Activated naive CD4-positive, alpha-beta T cell treated with Interleukin-2 at 50 U/mL for 16 hours (primary cell): ENCODE results near the gene SIX2.

Experiments
- DNase-seq: peaks from one replicate; pipeline ENCODE4 v3.0.0-alpha.2; 2020

Gene SIX2

DNA sequence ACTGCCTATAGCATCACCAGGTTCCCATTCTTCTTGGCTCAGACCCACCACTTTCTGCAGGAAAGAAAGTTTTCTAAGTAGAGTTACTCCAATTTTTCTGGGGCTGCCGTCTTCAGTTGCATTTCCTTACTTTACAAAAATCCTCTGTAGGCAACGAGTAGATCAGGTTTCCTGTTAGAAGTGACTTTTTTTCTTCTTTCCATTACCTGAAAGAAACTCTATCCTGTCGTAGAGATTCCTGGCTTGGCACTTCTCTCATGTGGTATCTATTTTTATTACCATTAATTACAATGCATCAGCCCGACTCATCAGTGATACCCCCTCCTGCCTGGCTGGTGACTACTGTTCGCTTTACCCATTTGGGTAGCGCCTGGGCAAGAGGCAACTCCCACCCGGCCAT is 5.6 kb upstream of the SIX2 start:
- no peak for DNase-seq

DNA sequence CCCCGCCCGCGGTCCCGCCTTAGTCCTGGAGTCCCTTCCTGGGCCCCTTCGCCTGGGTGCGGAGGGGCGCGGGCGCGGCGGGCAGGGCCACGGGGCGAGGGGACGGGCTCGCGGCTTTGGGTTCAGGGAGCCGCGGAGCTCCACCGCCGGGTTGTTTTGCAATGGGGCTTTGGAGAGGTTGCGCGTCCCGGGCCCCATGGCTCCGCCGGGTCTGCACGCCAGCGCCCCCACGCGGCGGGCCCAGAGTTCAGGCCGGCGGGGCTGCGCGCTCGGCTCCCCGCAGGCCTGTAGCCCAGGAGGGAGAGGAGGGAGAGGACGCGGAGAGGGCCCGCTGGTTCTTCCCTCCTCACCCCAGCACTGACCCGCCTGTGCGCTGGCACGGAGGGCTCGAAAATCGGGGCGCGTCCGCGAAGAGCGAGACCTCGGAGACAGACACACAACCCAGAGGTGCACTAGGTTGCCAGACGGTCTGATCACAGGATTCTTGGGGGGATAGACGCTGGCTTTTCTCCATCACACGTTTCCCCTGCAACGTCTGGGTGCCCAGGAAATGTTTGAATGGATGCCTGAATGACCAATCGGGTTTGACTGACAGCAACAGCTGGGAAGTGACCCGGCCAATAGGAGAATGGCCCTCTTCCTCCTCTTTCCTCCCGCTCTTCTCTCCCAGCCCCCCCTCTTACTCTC is 4.9 kb upstream of the SIX2 start:
- no peak for DNase-seq

DNA sequence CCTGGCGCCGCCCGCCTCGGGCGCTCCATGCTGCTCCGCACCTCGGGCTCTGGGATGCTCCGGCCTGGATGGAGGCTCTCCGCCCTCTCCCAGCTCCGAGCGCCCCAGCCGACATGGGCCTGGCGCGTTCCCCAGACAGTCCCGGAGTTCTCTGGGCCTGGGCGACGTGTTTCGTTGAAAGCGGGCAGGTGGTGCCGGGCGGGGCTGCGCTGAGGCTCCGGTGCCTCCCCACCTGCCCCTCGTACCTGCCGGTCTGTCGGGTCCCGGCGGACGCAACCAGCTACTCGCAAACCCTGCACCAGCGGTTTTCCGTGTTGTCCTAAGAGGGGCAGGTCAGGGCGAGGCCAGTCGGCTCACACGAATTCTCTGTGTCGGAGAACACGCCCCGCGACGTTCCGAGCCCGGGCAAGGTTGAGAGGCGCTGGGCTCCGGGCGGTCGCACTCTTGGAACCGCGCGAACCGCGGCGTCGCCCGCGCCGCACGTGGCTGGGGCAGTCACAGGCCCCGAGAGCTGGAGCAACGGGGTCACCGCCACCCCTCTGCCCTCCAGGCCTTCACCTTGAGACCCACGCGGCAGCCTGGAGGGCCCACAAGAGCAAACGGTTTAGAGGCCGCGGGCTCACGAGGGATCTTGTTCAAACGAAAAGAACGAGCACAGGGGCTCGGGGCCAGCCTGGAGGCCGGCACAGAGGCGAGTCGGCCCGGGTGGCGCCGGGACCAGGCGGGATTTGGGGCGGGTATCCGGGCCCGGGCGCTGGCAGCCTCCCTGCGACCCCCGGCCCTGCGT is 4.2 kb upstream of the SIX2 start:
- no peak for DNase-seq

DNA sequence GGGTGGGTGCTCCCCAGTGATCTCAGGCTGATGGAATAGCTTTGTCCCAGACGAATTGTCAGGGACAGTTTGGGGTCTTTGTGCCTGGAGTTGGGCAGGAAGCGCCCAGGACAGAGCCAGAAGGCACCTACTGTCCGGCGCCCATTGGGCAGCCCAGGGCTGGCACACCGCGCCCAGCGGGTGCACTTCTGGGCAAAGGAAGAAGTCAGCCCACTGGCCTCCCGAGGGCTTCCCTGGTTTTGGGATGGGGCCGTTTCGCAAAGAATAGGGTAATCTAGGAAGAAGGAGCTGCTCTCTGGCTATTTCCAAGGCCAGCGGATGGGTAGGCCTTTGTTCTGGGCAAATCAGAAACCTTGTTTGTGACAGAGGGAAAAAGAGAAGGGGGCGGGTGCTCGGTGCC is 3.5 kb upstream of the SIX2 start:
- DNase-seq, result no peak

DNA sequence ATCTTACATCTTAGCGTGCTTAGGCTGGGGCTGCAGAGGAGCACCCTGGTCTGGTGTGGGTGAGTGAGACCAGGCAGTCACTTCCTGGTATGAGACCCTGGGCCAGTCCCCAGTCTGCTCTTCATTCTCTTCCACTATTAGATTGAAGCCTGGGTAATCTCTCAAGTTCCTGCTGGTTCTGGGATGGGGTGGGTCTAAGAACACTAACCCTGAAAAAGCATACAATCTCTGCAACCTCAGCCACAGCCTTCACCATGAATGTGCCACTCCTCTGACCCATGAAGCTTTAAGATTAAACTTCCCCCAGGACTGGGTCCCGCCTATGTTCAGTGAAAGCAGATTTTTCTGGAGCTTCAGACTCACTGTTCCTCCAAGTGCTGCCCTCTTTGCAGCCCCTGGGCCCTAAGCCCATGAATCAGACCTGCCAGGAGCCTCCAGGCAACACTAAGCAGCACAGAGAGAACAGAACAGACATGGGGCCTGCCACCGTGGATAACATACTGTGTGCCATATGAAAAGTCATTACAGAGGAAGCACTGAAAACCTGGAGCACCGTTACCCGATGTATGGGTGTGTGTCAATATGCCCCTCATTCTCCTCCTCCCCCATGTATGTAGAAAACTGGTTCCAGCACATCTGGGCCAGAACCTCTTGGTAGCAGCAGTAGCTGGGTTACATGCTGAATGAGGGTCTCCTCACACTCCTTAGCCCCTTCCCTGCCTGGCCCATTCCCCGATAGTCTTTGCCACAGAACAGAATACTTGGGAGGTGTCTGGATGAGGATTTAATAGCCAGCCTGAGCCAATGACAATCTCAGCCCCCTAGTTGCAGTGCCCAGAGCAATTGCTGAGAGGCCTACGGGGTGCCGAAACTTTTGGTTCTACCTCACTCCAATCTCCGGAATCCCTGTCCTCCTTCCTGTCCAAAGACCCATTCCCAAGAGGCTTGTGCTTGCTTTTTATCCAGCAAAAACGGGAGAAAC is 2.7 kb upstream of the SIX2 start:
- DNase-seq, result no peak

DNA sequence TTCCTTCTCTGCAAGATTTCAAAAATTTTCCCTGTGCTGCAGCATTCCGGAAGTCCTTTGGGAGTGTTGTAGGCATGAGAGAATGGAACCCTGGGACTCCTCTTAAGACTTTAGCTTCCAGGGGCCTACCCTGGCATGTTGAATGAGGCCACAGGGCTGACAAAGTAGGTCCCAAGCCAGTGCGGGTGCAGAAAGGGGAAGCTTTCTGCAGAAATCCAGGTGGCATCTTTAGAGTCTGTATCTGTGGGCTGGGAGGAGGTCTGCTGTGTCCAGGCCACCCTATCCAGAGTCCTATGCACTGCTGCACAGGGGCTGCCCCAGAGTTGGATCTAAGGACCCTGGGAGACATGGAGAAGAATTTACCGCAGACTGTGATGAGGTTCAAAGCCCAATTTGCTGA is 1.9 kb upstream of the SIX2 start:
- DNase-seq, result no peak

DNA sequence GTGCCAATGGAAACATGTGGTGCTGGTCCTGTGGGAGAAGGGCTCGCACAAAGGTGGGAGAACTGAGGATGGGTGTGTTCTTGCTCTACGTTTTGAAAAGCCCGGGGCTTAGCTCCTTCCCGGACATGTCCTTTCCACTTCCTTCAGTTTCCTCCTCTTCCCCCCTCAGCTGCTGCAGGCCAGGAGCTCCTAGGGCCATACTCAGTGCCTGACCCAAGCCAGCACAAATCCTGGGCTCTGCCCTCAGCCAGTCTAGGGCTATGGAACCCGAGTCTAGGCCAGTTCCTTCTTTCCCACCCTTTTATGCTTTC is 1.4 kb upstream of the SIX2 start:
- no peak for DNase-seq

DNA sequence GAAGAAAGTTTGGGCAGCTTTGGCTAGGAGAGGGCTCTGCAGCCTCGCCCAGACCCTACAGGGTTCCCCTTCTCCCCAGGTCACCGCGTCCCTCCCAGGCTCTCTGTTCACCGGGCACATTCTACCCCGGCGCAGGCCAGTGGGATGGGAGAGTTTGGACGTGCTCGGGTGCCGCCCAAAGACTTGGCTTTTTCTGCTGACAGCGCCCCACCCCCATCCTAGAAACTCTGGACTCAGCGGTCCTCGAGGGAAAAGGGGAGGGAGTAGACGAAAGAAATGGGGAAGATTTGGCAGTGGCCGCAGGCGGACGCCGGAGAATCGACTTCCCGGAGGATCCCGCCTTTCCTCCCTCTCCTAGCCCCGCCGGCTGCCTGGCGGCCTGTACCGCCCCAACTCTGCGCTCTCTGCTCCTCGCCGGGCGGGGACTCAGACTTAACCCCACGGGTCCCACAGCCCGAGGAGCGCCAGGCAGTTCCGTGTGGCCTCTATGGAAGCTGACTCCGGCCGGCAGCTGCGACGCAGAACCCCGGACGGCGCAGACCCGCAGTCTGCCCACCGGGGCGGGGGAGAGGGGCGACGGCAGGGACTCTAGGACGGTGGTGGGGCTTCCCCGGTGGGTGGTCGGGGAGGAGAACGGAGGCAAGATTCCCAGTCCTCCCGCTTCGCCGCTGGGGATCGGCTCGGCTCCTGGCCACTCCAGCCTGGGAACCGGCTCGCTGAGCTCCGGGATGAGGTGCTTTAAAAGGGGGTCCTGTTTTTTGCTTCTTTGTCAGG is 863 bp upstream of the SIX2 start:
- no peak for DNase-seq

DNA sequence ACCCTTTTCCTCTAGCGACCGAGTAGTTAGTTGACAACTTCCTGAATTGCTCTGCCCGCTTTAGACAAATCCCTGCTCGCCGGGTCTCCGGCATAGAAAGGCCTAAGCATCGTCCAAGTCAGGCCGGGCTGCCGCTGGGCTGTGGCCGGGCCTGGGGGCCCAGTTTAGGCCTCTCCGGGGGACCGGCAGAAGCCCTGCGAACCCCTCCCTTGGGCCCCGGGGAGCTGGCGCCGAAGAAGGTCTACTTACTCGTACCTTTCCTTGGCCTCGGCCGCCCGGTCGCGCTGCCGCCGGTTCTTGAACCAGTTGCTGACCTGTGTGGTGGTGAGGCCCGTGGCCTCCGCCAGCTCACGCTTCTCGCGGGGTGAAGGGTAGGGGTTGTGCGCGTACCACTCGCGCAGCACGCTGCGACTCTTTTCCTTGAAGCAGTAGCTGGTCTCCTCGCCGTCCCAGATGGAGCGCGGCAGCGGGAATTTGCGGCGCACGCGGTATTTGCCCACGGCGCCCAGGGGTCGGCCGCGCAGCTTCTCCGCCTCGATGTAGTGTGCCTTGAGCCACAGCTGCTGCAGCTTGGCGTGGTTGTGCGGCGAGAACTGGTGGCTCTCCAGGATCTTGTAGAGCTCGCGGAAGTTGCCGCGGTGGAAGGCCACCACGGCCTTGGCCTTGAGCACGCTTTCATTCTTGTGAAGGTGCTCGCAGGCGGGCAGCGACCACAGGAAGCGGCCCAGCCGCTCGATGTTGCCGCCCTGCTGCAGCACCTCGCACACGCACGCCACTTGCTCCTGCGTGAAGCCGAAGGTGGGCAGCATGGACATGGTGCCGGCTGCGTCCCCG is 739 bp downstream of the SIX2 start:
- no peak for DNase-seq

DNA sequence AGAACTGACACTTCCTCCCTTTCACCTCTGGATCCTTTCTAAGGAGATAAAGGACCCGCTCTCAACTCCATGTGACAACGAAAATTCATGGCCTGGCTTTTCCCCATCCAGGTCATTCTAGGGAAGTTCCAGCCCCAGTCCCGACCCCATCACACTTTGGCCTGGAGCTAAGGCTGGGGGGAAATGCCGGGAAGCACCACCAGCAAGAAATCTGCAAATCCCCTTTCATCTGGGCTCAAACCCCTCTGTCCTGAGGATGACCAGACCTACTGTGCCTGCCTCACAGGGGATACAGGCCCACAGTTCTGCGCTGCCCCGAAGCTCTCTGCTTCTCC is 1.3 kb downstream of the SIX2 start:
- DNase-seq, result no peak

DNA sequence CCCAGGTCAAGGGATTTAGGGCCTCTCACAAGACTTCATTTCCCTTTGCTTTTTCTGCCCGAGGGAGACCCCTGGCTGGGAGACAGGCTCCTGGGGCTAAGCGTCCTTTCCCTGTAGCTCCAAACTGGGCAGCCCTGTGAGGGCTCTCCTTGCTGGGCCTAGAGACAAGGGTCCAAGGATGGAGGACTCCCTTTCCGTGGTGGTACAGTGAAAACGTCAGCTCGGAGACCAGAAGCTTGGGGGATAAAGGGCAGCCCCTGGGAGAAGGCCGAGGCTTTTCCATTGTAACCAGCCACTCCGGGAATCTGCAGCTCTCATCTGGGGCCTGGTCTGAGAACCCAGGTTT is 2.3 kb downstream of the SIX2 start:
- DNase-seq, result no peak

DNA sequence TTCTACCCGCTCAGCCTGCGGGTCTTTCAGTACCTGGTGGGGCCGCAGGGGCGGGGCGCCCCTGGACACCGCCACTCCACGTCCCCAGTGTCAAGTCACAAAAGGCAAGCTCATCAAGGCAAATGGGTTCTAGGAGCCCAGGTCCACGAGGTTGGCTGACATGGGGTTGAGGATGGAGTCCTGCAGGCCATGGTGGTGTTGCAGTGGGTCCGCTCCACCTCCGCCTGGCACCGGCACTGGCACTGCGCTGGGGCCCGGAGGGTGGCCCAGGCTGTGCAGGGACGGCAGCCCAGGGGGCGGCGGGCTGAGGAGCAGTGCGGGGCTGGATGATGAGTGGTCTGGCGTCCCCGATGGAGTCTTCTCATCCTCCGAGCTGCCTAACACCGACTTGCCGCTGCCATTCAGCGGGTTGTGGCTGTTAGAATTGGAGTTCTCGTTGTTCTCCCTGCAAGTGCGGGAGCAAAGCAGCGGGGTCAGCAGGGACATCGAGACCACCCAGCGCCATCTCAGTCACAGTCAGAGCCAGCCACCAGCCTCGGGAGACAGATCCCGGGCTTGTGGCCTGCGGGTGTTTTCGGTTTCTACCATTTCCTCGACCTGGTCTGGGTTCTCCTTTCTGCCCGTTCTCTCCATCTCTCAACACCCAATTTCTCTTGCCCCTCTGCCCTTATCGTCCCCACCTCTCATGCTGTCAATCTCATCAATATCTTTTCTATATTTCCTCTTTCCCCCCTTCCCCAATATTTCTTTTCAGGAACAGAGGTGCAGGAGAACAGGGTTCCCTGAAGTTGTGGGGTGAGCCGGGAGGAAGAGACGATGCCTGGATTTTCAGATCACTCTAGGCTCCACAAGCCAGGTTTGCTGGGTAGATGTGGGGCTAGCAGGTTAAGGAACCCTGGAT is 3.0 kb downstream of the SIX2 start:
- no peak for DNase-seq

DNA sequence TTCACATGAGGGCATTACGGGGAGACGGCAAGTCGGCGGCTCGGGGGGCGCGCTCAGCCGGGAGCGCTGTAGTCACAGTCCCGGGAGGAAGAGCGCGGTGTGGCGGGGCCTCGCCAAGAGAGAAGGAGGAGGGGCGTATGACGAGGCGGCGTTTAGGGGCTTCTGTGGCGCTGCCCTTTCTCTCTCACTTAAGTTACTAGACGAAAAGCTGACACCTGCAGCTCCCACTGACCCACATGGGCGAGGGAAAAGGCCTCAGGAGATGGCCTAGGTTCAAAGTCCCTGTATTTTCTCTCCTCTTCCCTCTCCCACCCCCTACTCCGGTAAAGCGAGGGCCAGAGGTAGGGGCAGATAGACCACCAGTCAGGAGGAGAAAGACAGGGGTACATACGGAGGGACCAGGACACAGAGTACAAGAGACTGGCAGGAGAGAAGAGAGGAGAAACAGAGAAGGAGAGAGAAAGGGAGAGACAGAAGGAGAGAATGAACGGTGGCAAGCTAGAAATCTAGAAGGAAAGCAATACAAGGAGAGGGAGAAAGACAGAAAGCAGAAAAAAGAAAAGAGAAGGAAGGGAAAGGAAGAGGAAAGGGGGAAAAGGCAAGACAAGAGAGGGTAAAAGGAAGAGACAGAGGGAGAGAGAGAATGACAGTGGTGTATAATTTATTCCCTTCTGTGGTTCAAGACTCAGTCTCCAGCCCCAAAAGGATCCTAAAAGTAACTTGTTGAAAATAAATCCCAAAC is 3.8 kb downstream of the SIX2 start:
- DNase-seq, result no peak

DNA sequence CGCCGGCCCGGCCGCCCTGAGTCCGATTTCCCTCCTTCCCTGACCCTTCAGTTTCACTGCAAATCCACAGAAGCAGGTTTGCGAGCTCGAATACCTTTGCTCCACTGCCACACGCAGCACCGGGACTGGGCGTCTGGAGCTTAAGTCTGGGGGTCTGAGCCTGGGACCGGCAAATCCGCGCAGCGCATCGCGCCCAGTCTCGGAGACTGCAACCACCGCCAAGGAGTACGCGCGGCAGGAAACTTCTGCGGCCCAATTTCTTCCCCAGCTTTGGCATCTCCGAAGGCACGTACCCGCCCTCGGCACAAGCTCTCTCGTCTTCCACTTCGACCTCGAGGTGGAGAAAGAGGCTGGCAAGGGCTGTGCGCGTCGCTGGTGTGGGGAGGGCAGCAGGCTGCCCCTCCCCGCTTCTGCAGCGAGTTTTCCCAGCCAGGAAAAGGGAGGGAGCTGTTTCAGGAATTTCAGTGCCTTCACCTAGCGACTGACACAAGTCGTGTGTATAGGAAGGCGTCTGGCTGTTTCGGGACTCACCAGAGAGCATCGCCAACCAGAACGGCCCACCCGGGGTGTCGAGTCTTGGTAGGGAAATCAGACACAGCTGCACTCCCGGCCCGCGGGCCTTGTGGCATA is 4.6 kb downstream of the SIX2 start:
- no peak for DNase-seq

DNA sequence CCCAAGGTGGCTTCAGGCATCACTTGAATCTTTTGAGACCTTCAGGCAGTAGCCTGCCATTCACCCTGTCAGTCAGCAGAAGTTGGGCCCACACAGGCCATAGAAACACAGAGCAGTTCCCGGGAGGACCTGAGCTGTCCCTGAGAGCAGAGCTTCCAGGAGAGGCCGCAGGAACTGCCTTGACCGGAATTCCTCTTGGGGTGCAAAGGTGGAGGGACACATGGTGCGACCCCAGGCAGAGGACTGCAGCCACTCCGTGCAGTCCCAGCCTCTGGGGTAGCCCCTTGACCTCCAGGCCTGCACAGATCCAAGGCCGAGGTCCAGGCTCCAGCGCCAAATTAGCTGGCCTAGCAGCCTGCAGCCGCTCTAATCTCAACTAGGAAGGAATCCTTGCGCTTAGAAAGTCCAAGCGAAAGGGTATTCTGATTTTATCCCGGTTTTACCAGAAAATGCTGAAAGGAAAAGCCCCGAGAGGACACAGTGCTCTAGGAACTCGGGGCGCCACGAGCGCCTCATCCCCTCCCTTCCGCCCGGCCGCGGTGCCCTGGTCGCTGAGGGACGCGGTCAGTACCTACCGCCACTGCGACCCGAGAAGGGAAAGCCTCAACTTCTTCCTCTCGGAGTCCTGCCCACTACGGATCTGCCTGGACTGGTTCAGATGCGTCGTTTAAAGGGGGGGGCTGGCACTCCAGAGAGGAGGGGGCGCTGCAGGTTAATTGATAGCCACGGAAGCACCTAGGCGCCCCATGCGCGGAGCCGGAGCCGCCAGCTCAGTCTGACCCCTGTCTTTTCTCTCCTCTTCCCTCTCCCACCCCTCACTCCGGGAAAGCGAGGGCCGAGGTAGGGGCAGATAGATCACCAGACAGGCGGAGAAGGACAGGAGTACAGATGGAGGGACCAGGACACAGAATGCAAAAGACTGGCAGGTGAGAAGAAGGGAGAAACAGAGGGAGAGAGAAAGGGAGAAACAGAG is 5.4 kb downstream of the SIX2 start:
- DNase-seq, result no peak

DNA sequence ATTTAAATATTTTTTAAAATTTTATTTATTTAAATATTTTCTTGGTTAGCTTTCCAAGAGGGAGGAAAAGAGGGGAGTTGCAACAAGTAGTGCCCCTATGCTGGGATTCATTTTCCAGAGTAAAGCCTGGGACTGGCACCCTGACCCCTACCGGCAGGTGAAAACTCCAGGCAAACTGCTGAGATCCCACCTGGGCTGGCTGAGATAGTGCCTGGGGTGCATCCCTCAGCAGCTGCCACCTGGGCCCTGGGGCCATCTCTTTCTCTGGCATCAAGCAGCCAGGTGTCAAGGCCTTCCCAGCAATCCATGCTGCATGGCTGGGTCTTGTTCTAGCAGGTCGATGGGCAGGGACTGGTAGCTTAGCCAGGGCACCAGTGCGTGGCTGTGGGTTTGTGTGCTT is 6.6 kb downstream of the SIX2 start:
- no peak for DNase-seq

DNA sequence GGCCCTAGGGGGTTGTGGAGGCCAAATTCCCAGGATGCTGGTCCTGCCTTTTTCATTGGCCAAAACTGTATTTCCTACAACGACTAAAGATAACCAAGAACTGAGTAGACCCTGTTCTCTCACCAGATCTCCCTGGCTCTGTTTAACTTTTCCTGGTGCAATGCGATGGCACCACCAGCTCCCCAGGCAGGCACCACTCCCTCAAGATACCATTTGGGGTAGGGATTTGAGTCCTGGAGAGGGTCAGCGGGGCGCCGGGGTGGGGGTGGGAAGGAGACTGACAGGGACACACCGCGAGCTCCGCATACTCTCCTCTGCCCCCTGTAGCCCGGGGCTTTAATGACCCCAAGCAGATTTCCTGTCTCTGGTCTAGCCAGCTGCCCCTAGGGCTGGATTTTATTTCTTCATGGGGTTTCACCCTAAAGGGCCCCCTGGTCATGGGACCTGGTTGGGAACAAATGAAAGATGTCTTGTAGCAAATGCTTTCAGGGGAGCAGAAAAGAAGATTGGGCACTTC is 7.3 kb downstream of the SIX2 start:
- no peak for DNase-seq
